HEK293 (cell line): ENCODE results near the gene MAPRE2.
"Not testable (repeated sequence)": the region's sequence is repeated elsewhere in the genome, so short reads cannot be mapped to it uniquely, and the experiment has no call there.

Source experiments
- CTCF ChIA-PET: fragments of 350-600 bp; formaldehyde crosslinking; extraction: SDS; loops from one replicate; lab custom pipeline; 2021; ENCODE audit warnings: antibody characterized with exemption; lab: Yijun Ruan, JAX
- POLR2A ChIA-PET: fragments of 300-600 bp; formaldehyde crosslinking; extraction: SDS; loops from one replicate; lab custom pipeline; 2020; ENCODE audit warnings: antibody characterized with exemption, inconsistent platforms; lab: Yijun Ruan, JAX
- H3K27ac ChIP-seq: fragments of 200-500 bp; sonication (Bioruptor generic); 2 replicates; pipeline ENCODE4 v1.5.1; 2014; ENCODE audit warnings: low read depth, low read length, control low read depth, inconsistent platforms; ENCODE audit errors: extremely low read depth
- H3K36me3 ChIP-seq, 2 experiments: fragments of 200-500 bp in 1 of 2; sonication (Bioruptor generic) in 1 of 2; 1 replicate in 1 of 2; 2 replicates in 1 of 2; pipeline ENCODE4 v1.5.1; 2014 to 2017; ENCODE audit warnings: inconsistent platforms in 2 of 2, low read length in 2 of 2; ENCODE audit not compliant: control insufficient read depth in 2 of 2, insufficient read depth in 1 of 2
- H3K4me1 ChIP-seq: fragments of 200-500 bp; sonication (Bioruptor generic); 2 replicates; pipeline ENCODE4 v1.5.1; 2014; ENCODE audit warnings: mild to moderate bottlenecking, low read length, inconsistent platforms; ENCODE audit not compliant: control insufficient read depth, insufficient read depth
- H3K4me3 ChIP-seq: 2 replicates; pipeline ENCODE4 v1.5.1; 2011; ENCODE audit warnings: low read depth, mild to moderate bottlenecking, control low read depth, low read length, moderate library complexity
- H3K9me3 ChIP-seq: fragments of 200-500 bp; sonication (Bioruptor generic); 2 replicates; pipeline ENCODE4 v1.5.1; 2014; ENCODE audit warnings: low read depth, low read length, inconsistent platforms; ENCODE audit not compliant: control insufficient read depth, insufficient read depth
- ELK4 ChIP-seq: IDR thresholded peaks from 2 replicates; pipeline ENCODE4 v1.6.1; 2011; ENCODE audit warnings: mild to moderate bottlenecking, low read depth, low read length, borderline replicate concordance
- GLIS1 ChIP-seq: fragments of 450-650 bp; formaldehyde crosslinking; IDR thresholded peaks from 2 replicates; pipeline ENCODE4 v1.5.1; 2016; ENCODE audit warnings: missing biosample characterization, missing genetic modification characterization
- GLIS2 ChIP-seq: fragments of 450-650 bp; formaldehyde crosslinking; IDR thresholded peaks from 2 replicates; pipeline ENCODE4 v1.5.1; 2016; ENCODE audit warnings: missing biosample characterization, missing genetic modification characterization
- TRIM28 ChIP-seq: IDR thresholded peaks from 2 replicates; pipeline ENCODE4 v1.6.1; 2011; ENCODE audit warnings: low read length, control low read depth, borderline replicate concordance
- ZNF114 ChIP-seq: fragments of 450-650 bp; formaldehyde crosslinking; IDR thresholded peaks from 2 replicates; pipeline ENCODE4 v1.5.0; 2017; ENCODE audit warnings: missing biosample characterization, missing genetic modification characterization
- ZNF133 ChIP-seq: fragments of 450-650 bp; formaldehyde crosslinking; IDR thresholded peaks from 2 replicates; pipeline ENCODE4 v1.5.1; 2016; ENCODE audit warnings: missing biosample characterization, missing genetic modification characterization
- ZNF140 ChIP-seq: fragments of 450-650 bp; formaldehyde crosslinking; IDR thresholded peaks from 2 replicates; pipeline ENCODE4 v1.5.1; 2016; ENCODE audit warnings: missing biosample characterization, missing genetic modification characterization
- ZNF146 ChIP-seq: fragments of 450-650 bp; formaldehyde crosslinking; IDR thresholded peaks from 2 replicates; pipeline ENCODE4 v1.5.1; 2016; ENCODE audit warnings: missing biosample characterization, missing genetic modification characterization
- ZNF214 ChIP-seq: fragments of 450-650 bp; formaldehyde crosslinking; IDR thresholded peaks from 2 replicates; pipeline ENCODE4 v1.5.1; 2017; ENCODE audit warnings: missing biosample characterization, mild to moderate bottlenecking, missing genetic modification characterization, borderline replicate concordance
- ZNF266 ChIP-seq: fragments of 450-650 bp; formaldehyde crosslinking; IDR thresholded peaks from 2 replicates; pipeline ENCODE4 v1.5.1; 2016; ENCODE audit warnings: missing biosample characterization, missing genetic modification characterization, low read depth
- ZNF416 ChIP-seq: fragments of 450-650 bp; formaldehyde crosslinking; IDR thresholded peaks from 2 replicates; pipeline ENCODE4 v1.5.1; 2016; ENCODE audit warnings: missing biosample characterization, missing genetic modification characterization
- ZNF510 ChIP-seq: fragments of 450-650 bp; formaldehyde crosslinking; IDR thresholded peaks from 2 replicates; pipeline ENCODE4 v1.5.1; 2018; ENCODE audit warnings: mild to moderate bottlenecking, missing genetic modification characterization, missing biosample characterization; ENCODE audit not compliant: insufficient replicate concordance
- ZNF558 ChIP-seq: fragments of 450-650 bp; formaldehyde crosslinking; IDR thresholded peaks from 2 replicates; pipeline ENCODE4 v1.5.1; 2016; ENCODE audit warnings: missing biosample characterization, missing genetic modification characterization
- ZNF580 ChIP-seq: fragments of 450-650 bp; formaldehyde crosslinking; IDR thresholded peaks from 2 replicates; pipeline ENCODE4 v1.5.1; 2016; ENCODE audit warnings: missing biosample characterization, missing genetic modification characterization

The MAPRE2 gene

GRCh38 chr18:35167332-35167731 is 126.1 kb downstream of the MAPRE2 start:
- no peak overlapping the region for H3K27ac ChIP-seq
- CTCF ChIA-PET = interaction anchor here (0.6 kb wide), 1 partner anchor 21 kb away, joined by 3 read pairs; no protein-coding TSS in a partner anchor
- TF ChIP-seq ZNF140 (tag by site-specific recombination) (no peak), ZNF558 (no peak)
- no peaks in the 10 kb centered on the region for H3K4me1 ChIP-seq
- H3K36me3 ChIP-seq = no peaks in the 10 kb centered on the region
- H3K4me3 ChIP-seq = no peak overlapping the region
- no peaks in the 10 kb centered on the region for H3K9me3 ChIP-seq
- POLR2A ChIA-PET = interaction anchor here (0.7 kb wide), 1 partner anchor 31 kb away, joined by 3 read pairs; no protein-coding TSS in a partner anchor

DNA sequence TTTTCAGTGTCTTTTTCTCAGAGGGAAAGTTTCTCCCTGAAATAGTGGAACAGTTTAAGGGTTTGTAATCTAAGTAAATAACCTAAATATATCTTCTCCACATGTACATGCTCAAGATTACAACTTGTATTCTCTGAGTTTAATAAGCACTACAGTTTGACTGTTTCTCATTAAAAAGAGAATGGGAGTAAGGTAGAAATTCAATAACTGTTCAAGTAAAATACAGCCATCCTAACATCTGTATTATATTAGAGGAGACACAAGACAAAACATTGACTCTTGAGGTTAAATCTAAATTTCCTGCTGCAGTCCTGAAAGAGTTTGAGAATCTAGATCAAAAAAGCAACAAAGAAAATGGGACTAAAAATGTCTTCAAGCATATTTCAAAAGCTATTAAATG is 126.6 kb downstream of the MAPRE2 start:
- Histone ChIP-seq H3K4me1 (no peaks in the 10 kb centered on the region), H3K27ac (no peak overlapping the region), H3K36me3 (no peaks in the 10 kb centered on the region), H3K9me3 (no peaks in the 10 kb centered on the region), H3K4me3 (no peak overlapping the region)
- TF ChIP-seq GLIS2 (tag by site-specific recombination) (no peak), ZNF416 (tag by site-specific recombination) (no peak), ZNF510 (no peak), ZNF114 (tag by site-specific recombination) (no peak), TRIM28 (no peak), ZNF133 (tag by site-specific recombination) (no peak), ZNF214 (tag by site-specific recombination) (no peak), ELK4 (no peak)
- POLR2A ChIA-PET = interaction anchor here (0.7 kb wide), 1 partner anchor 30 kb away, joined by 3 read pairs; no protein-coding TSS in a partner anchor
- CTCF ChIA-PET = interaction anchor here (0.6 kb wide), 1 partner anchor 357 kb away, joined by 7 read pairs; no protein-coding TSS in a partner anchor

DNA sequence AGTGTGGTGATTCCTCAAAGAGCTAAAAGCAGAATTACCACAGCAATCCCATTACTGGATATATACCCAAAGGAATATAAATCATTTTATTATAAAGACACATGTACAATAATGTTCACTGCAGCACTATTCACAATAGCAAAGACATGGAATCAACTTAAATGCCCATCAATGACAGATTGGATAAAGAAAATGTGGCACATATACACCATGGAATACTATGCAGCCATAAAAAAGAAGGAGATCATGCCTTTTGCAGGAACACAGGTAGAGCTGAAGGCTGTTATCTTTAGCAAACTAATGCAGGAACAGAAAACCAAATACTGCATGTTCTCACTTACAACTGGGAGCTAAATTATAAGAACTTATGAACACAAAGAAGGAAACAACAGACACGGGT is 129.1 kb downstream of the MAPRE2 start:
- H3K36me3 ChIP-seq, POLR2A ChIA-PET, H3K27ac ChIP-seq, H3K4me1 ChIP-seq, H3K9me3 ChIP-seq, H3K4me3 ChIP-seq: not testable (repeated sequence)
- CTCF ChIA-PET = interaction anchor here (0.6 kb wide), 2 partner anchors 163 to 503 kb away, joined by 3 read pairs; no protein-coding TSS in a partner anchor
- peak; percentile 19; the same call in 1 of the 2 replicates for TF ChIP-seq ZNF146 (tag by site-specific recombination)
- peak; percentile 17; the same call in 1 of the 2 replicates for TF ChIP-seq ZNF580 (tag by site-specific recombination)

DNA sequence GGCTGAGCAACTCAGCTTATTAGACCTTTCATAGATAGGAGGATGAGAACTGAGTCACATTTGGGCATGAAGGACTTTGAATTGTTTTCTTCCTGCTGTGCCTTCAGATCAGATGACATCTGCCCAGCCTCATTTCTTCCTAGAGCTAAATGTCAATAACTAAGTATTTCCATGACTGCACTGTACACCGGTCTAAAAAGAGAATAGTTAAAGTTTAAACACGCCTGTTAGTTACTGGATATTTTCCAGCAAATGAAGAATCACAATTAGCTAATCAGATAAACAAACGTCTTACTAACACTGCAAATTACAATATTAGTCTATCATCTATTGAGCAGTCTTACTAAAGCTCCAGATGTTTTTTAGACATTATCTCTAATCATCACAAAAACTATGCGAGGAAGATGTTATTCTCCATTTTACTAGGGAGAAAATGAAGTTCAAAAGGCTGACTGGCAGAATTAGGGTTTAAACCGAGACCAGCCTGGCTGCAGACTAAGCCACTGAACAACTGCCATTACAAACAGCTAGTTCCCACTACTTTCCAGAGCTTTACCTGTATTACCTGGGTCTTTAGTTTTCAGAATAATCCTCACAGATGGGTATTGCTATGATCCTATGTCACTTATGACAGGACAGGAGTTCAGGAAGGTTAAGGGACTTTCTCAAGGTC is 130.2 kb downstream of the MAPRE2 start:
- Histone ChIP-seq H3K27ac (no peak overlapping the region), H3K9me3 (no peaks in the 10 kb centered on the region), H3K4me3 (no peak overlapping the region), H3K4me1 (no peaks in the 10 kb centered on the region), H3K36me3 (no peaks in the 10 kb centered on the region)
- TF ChIP-seq ZNF266 (tag by site-specific recombination) (no peak), GLIS1 (tag by site-specific recombination) (no peak)
- ChIA-PET POLR2A (interaction anchor here (0.7 kb wide), 1 partner anchor 69 kb away, joined by 3 read pairs; the partner anchor contains the start of gene ZNF397), CTCF (no interaction called here)
